Omental fat pad (tissue), 4 donors: ENCODE data around the gene CRKL. TPM values are rescaled to one million over a fixed set of nuclear protein-coding genes. Genes with fewer than 3 reads are reported as not detected.

Experiments used
- ATAC-seq: fragments of 150-250 bp; one replicate; pipeline ENCODE4 v1.9.1; 2016; ENCODE audit warnings: mild to moderate bottlenecking, moderate library complexity; ENCODE audit not compliant: low FRiP score
- DNase-seq: peaks from one replicate; pipeline ENCODE4 v3.0.0-alpha.2; 2019; ENCODE audit warnings: low spot score
- CTCF ChIP-seq, 3 donors: fragments of 450-650 bp; IDR thresholded peaks; one replicate each; pipeline ENCODE4 v1.5.1; 2016 to 2017; ENCODE audit warnings: antibody characterized with exemption in 3 of 3, mild to moderate bottlenecking in 3 of 3, moderate library complexity in 2 of 3
- total RNA-seq, 4 donors: library from RNA; depleted of rRNA; stranded (reverse); fragments of >200 nt; gene quantifications; one replicate each; pipeline ENCODE4 v1.1.0, GENCODE V29; 2016

The CRKL gene
- total RNA-seq, 4 donors from 2014 or later, result 37.9 to 51.6 (median 45.4) TPM

GRCh38 chr22:20909543-20910303 lies 7.5 kb upstream of the CRKL start:
- no peak for ATAC-seq
- no peak for DNase-seq

GRCh38 chr22:20912494-20912893 lies 4.7 kb upstream of the CRKL start:
- DNase-seq (no peak), ATAC-seq (no peak)
- TF ChIP-seq CTCF (IDR thresholded peaks at IDR 0.05), result no peak

More at GRCh38 chr22:20909543-20910303, 7.5 kb upstream of the CRKL start:
- TF ChIP-seq CTCF (IDR thresholded peaks at IDR 0.05), result no peak

GRCh38 chr22:20918663-20919218 lies 1.5 kb downstream of the CRKL start:
- ATAC-seq (no peak), DNase-seq (no peak)
- no peak for TF ChIP-seq CTCF (IDR thresholded peaks at IDR 0.05)

GRCh38 chr22:20919718-20920117 lies 2.5 kb downstream of the CRKL start:
- DNase-seq, result no peak
- TF ChIP-seq CTCF (IDR thresholded peaks at IDR 0.05), result no peak
- no peak for ATAC-seq

- DNase-seq (no peak), ATAC-seq (no peak)
- no peak for TF ChIP-seq CTCF (IDR thresholded peaks at IDR 0.05)
Measured at GRCh38 chr22:20920881-20921203, 3.6 kb downstream of the CRKL start.

- no peak for TF ChIP-seq CTCF (IDR thresholded peaks at IDR 0.05)
- DNase-seq, result no peak
- no peak for ATAC-seq
Measured at GRCh38 chr22:20922141-20922751, 5.0 kb downstream of the CRKL start.

GRCh38 chr22:20926243-20926642 lies 9.0 kb downstream of the CRKL start:
- no peak for ATAC-seq
- DNase-seq, result no peak
- TF ChIP-seq CTCF (IDR thresholded peaks at IDR 0.05), result no peak
